GM23338 (cell line): ENCODE data around the gene FAM171A2. TPM values are rescaled to one million over a fixed set of nuclear protein-coding genes. Genes with fewer than 3 reads are reported as not detected.

Experiments
- ATAC-seq: fragments of 200-7000 bp; cut with Tn5 transposase; 3 replicates; pipeline ENCODE4 v1.9.1; 2020
- DNase-seq: peaks from one replicate; pipeline ENCODE4 v3.0.0-alpha.2; 2015; ENCODE audit warnings: low spot score
- H2AFZ ChIP-seq: fragments of 200-600 bp; sonication (generic); 2 replicates; pipeline ENCODE4 v1.8.0; 2016; ENCODE audit warnings: antibody characterized with exemption, mild to moderate bottlenecking, moderate library complexity
- H3F3A ChIP-seq: fragments of 200-600 bp; sonication (generic); replicated peaks from 2 replicates; pipeline ENCODE4 v1.8.0; 2017; ENCODE audit warnings: antibody characterized with exemption, mixed run types, low read depth
- H3K27ac ChIP-seq: fragments of 200-600 bp; sonication (generic); 2 replicates; pipeline ENCODE4 v1.6.1; 2016; ENCODE audit warnings: low read depth
- H3K27me3 ChIP-seq: fragments of 200-600 bp; sonication (generic); 2 replicates; pipeline ENCODE4 v1.8.0; 2016; ENCODE audit warnings: mild to moderate bottlenecking, mixed run types, moderate library complexity; ENCODE audit not compliant: insufficient read depth
- H3K36me3 ChIP-seq: fragments of 200-600 bp; sonication (generic); 2 replicates; pipeline ENCODE4 v1.8.0; 2016; ENCODE audit warnings: mild to moderate bottlenecking; ENCODE audit not compliant: insufficient read depth
- H3K4me1 ChIP-seq: fragments of 200-600 bp; sonication (generic); 2 replicates; pipeline ENCODE4 v1.8.0; 2016; ENCODE audit warnings: mild to moderate bottlenecking, moderate library complexity; ENCODE audit not compliant: insufficient read depth
- H3K4me2 ChIP-seq: fragments of 200-600 bp; sonication (generic); 2 replicates; pipeline ENCODE4 v1.7.1; 2017; ENCODE audit warnings: mixed run types
- H3K4me3 ChIP-seq: fragments of 200-600 bp; sonication (generic); 2 replicates; pipeline ENCODE4 v1.6.1; 2016; ENCODE audit warnings: mixed run types
- H3K79me2 ChIP-seq: fragments of 200-600 bp; sonication (generic); replicated peaks from 2 replicates; pipeline ENCODE4 v1.8.0; 2017; ENCODE audit warnings: mild to moderate bottlenecking; ENCODE audit not compliant: insufficient read depth
- H3K9me2 ChIP-seq: fragments of 200-600 bp; sonication (generic); 2 replicates; pipeline ENCODE4 v1.8.0; 2017; ENCODE audit not compliant: insufficient read depth
- H4K20me1 ChIP-seq: fragments of 200-600 bp; sonication (generic); replicated peaks from 2 replicates; pipeline ENCODE4 v1.8.0; 2017; ENCODE audit warnings: mild to moderate bottlenecking; ENCODE audit not compliant: insufficient read depth
- H3K27ac Mint-ChIP-seq: 2 replicates; pipeline ENCODE4 v1.8.0; 2020; ENCODE audit warnings: inconsistent platforms, mild to moderate bottlenecking, moderate library complexity, mixed read lengths
- H3K27me3 Mint-ChIP-seq: 3 replicates; pipeline ENCODE4 v1.8.0; 2022; ENCODE audit warnings: low read depth, mild to moderate bottlenecking, moderate library complexity, mixed read lengths, inconsistent platforms; ENCODE audit not compliant: insufficient read depth, poor library complexity
- H3K36me3 Mint-ChIP-seq: 3 replicates; pipeline ENCODE4 v1.8.0; 2021; ENCODE audit warnings: low read depth, mild to moderate bottlenecking, inconsistent platforms, moderate library complexity, mixed read lengths
- H3K4me1 Mint-ChIP-seq: 3 replicates; pipeline ENCODE4 v1.8.0; 2020; ENCODE audit warnings: mild to moderate bottlenecking, inconsistent platforms, mixed read lengths
- H3K4me3 Mint-ChIP-seq: 3 replicates; pipeline ENCODE4 v1.8.0; 2021; ENCODE audit warnings: moderate library complexity, mild to moderate bottlenecking, inconsistent platforms, mixed read lengths
- H3K9me3 Mint-ChIP-seq: 3 replicates; pipeline ENCODE4 v1.8.0; 2020; ENCODE audit warnings: moderate library complexity, mild to moderate bottlenecking, inconsistent platforms, mixed read lengths
- CREB1 ChIP-seq: fragments of 250-450 bp; sonication (Bioruptor Pico); IDR thresholded peaks from 2 replicates; pipeline ENCODE4 v1.5.0; 2020; ENCODE audit warnings: low read depth, mild to moderate bottlenecking, moderate library complexity
- CTCF ChIP-seq, 2 experiments: fragments of 200-600 bp in 1 of 2; sonication (generic) in 1 of 2; conservative IDR thresholded peaks; 2 replicates each; pipeline versions ENCODE4 v1.5.1 to v1.6.1; 2016 to 2017; ENCODE audit warnings: antibody characterized with exemption in 2 of 2, low read depth in 2 of 2, mild to moderate bottlenecking in 2 of 2, moderate library complexity in 1 of 2
- EZH2 ChIP-seq: fragments of 200-600 bp; sonication (generic); IDR thresholded peaks from one replicate; pipeline ENCODE4 v1.8.0; 2017; ENCODE audit warnings: antibody characterized with exemption, mild to moderate bottlenecking, low read depth; ENCODE audit not compliant: unreplicated experiment
- EZH2phosphoT487 ChIP-seq: fragments of 200-600 bp; sonication (generic); IDR thresholded peaks from one replicate; pipeline ENCODE4 v1.8.1; 2018; ENCODE audit warnings: antibody characterized with exemption; ENCODE audit not compliant: unreplicated experiment
- JUNB ChIP-seq: IDR thresholded peaks from one replicate; pipeline ENCODE4 v1.6.1; 2016; ENCODE audit warnings: antibody characterized with exemption; ENCODE audit not compliant: unreplicated experiment
- NANOG ChIP-seq: IDR thresholded peaks from 2 replicates; pipeline ENCODE4 v1.6.1; 2016; ENCODE audit warnings: antibody characterized with exemption, borderline replicate concordance
- POLR2AphosphoS5 ChIP-seq: IDR thresholded peaks from 2 replicates; pipeline ENCODE4 v1.6.1; 2016; ENCODE audit warnings: antibody characterized with exemption, low read depth
- REST ChIP-seq: IDR thresholded peaks from one replicate; pipeline ENCODE4 v1.6.1; 2018; ENCODE audit warnings: antibody characterized with exemption; ENCODE audit not compliant: unreplicated experiment
- STAT1 ChIP-seq: IDR thresholded peaks from one replicate; pipeline ENCODE4 v1.6.1; 2016; ENCODE audit warnings: antibody characterized with exemption; ENCODE audit not compliant: unreplicated experiment
- ZNF114 ChIP-seq: fragments of 250-450 bp; sonication (Bioruptor Pico); IDR thresholded peaks from 2 replicates; pipeline ENCODE4 v1.5.0; 2020; ENCODE audit warnings: mild to moderate bottlenecking, moderate library complexity
- ZNF331 ChIP-seq: fragments of 250-450 bp; sonication (Bioruptor Pico); IDR thresholded peaks from 2 replicates; pipeline ENCODE4 v1.5.0; 2020; ENCODE audit warnings: low read depth, mild to moderate bottlenecking, moderate library complexity
- polyA plus RNA-seq: library from polyadenylated mRNA; unstranded; fragments of >200 nt; fragmentation: Nextera tagmentation; extraction: Ambion mirVana; gene quantifications from 2 replicates; pipeline ENCODE4 v1.2.1, GENCODE V29; 2016
- total RNA-seq: library from RNA; depleted of rRNA; stranded (reverse); fragments of >200 nt; shearing (Covaris generic); gene quantifications from 2 replicates; pipeline ENCODE4 v1.2.3, GENCODE V29; 2014
- TF ChIP-seq, protein P1 (sequence below): fragments of 250-450 bp; sonication (Bioruptor Pico); IDR thresholded peaks from 2 replicates; pipeline ENCODE4 v1.5.0; 2020; ENCODE audit warnings: mild to moderate bottlenecking, moderate library complexity
- TF ChIP-seq, protein P2 (sequence below): IDR thresholded peaks from 2 replicates; pipeline ENCODE4 v1.6.1; 2016; ENCODE audit warnings: antibody characterized with exemption

FAM171A2 gene
- total and polyA plus RNA-seq, 2 experiments from 2014 or later, result 4.1 to 35.4 TPM

DNA sequence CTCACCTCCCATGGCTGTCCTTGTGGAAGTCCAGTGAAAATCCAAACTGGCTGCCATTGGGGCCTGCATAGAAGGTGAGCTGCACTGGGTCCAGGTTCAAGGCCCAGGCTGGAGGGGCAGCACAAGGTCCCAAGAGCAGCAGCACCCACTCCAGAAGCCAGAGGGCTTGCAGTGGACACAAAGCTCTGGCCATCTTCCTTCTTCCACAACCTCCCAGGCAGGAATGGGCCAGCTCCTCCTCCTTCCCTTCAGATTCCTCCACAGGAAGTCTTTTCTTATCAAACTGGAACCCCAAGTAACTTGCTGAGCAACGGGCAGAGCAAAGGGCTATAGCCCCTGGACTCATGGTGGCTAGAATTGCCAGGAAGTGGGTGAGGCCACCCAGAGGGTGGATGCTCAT is 25.6 kb upstream of the FAM171A2 start, which contains the start of gene ITGA2B:
Gene ITGA2B, minus strand, starts transcription at position 369 of the 400 bp plus-strand sequence. Its CDS starts 176 bp downstream, at position 193.
- Mint-ChIP-seq H3K27ac (no peak within 1 kb of the TSS), H3K36me3 (no peaks in the 10 kb centered on the region), H3K9me3 (no peaks in the 10 kb centered on the region), H3K27me3 (peaks cover 31% of the 10 kb centered on the region), H3K4me1 (peaks cover 18% of the 10 kb centered on the region; the same call in 2 of the 3 replicates), H3K4me3 (no peak within 1 kb of the TSS)
- TF ChIP-seq, protein P1, sequence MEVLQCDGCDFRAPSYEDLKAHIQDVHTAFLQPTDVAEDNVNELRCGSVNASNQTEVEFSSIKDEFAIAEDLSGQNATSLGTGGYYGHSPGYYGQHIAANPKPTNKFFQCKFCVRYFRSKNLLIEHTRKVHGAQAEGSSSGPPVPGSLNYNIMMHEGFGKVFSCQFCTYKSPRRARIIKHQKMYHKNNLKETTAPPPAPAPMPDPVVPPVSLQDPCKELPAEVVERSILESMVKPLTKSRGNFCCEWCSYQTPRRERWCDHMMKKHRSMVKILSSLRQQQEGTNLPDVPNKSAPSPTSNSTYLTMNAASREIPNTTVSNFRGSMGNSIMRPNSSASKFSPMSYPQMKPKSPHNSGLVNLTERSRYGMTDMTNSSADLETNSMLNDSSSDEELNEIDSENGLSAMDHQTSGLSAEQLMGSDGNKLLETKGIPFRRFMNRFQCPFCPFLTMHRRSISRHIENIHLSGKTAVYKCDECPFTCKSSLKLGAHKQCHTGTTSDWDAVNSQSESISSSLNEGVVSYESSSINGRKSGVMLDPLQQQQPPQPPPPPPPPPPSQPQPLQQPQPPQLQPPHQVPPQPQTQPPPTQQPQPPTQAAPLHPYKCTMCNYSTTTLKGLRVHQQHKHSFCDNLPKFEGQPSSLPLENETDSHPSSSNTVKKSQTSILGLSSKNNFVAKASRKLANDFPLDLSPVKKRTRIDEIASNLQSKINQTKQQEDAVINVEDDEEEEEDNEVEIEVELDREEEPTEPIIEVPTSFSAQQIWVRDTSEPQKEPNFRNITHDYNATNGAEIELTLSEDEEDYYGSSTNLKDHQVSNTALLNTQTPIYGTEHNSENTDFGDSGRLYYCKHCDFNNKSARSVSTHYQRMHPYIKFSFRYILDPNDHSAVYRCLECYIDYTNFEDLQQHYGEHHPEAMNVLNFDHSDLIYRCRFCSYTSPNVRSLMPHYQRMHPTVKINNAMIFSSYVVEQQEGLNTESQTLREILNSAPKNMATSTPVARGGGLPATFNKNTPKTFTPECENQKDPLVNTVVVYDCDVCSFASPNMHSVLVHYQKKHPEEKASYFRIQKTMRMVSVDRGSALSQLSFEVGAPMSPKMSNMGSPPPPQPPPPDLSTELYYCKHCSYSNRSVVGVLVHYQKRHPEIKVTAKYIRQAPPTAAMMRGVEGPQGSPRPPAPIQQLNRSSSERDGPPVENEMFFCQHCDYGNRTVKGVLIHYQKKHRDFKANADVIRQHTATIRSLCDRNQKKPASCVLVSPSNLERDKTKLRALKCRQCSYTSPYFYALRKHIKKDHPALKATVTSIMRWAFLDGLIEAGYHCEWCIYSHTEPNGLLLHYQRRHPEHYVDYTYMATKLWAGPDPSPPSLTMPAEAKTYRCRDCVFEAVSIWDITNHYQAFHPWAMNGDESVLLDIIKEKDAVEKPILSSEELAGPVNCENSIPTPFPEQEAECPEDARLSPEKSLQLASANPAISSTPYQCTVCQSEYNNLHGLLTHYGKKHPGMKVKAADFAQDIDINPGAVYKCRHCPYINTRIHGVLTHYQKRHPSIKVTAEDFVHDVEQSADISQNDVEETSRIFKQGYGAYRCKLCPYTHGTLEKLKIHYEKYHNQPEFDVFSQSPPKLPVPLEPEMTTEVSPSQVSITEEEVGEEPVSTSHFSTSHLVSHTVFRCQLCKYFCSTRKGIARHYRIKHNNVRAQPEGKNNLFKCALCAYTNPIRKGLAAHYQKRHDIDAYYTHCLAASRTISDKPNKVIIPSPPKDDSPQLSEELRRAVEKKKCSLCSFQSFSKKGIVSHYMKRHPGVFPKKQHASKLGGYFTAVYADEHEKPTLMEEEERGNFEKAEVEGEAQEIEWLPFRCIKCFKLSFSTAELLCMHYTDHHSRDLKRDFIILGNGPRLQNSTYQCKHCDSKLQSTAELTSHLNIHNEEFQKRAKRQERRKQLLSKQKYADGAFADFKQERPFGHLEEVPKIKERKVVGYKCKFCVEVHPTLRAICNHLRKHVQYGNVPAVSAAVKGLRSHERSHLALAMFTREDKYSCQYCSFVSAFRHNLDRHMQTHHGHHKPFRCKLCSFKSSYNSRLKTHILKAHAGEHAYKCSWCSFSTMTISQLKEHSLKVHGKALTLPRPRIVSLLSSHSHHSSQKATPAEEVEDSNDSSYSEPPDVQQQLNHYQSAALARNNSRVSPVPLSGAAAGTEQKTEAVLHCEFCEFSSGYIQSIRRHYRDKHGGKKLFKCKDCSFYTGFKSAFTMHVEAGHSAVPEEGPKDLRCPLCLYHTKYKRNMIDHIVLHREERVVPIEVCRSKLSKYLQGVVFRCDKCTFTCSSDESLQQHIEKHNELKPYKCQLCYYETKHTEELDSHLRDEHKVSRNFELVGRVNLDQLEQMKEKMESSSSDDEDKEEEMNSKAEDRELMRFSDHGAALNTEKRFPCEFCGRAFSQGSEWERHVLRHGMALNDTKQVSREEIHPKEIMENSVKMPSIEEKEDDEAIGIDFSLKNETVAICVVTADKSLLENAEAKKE (CRISPR knock-in tag), result no peak
- TF ChIP-seq EZH2phosphoT487, result no peak
- TF ChIP-seq, protein P2, sequence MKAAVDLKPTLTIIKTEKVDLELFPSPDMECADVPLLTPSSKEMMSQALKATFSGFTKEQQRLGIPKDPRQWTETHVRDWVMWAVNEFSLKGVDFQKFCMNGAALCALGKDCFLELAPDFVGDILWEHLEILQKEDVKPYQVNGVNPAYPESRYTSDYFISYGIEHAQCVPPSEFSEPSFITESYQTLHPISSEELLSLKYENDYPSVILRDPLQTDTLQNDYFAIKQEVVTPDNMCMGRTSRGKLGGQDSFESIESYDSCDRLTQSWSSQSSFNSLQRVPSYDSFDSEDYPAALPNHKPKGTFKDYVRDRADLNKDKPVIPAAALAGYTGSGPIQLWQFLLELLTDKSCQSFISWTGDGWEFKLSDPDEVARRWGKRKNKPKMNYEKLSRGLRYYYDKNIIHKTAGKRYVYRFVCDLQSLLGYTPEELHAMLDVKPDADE, result no peak
- TF ChIP-seq CREB1 (CRISPR knock-in tag), result no peak
- TF ChIP-seq ZNF114 (CRISPR knock-in tag), result no peak
- TF ChIP-seq POLR2AphosphoS5, result no peak
- TF ChIP-seq ZNF331 (CRISPR knock-in tag), result no peak
- TF ChIP-seq EZH2, result no peak
- TF ChIP-seq REST, result no peak
- TF ChIP-seq STAT1, result no peak
- TF ChIP-seq JUNB, result no peak
- TF ChIP-seq CTCF (conservative IDR thresholded peaks at IDR 0.05; ENCODE audit: low read depth in 2 of 2), result no peak
- TF ChIP-seq NANOG, result no peak
- Histone ChIP-seq H2AFZ (no peak within 1 kb of the TSS), H3K4me2 (no peak within 1 kb of the TSS), H3K4me1 (peaks cover 14% of the 10 kb centered on the region), H3K27me3 (peaks cover 29% of the 10 kb centered on the region), H3K9me2 (0 out of 2 replicates have a peak, but pooled peaks cover 8% of the 10 kb centered on the region), H3K36me3 (no peaks in the 10 kb centered on the region), H3F3A (0 out of 2 replicates have a peak, but pooled peaks cover 7% of the 10 kb centered on the region), H4K20me1 (no peaks in the 10 kb centered on the region), H3K79me2 (no peaks in the 10 kb centered on the region), H3K4me3 (no peak within 1 kb of the TSS), H3K27ac (no peak within 1 kb of the TSS)
- ATAC-seq, result no peak
- no peak for DNase-seq
